Measurements from ENCODE around the gene ARHGAP11A. TPM values are rescaled to one million over a fixed set of nuclear protein-coding genes. Genes with fewer than 3 reads are reported as not detected.

ARHGAP11A gene
- polyA plus RNA-seq, 5 donors: 19.5 to 55.2 (median 36.1) TPM

- DNase-seq: no peak
These were observed 68.7 kb downstream of the ARHGAP11A start for GRCh38 chr15:32683906-32684584.

GRCh38 chr15:32685576-32685975, 70.3 kb downstream of the ARHGAP11A start:
- DNase-seq: no peak

GRCh38 chr15:32687556-32687955, 72.3 kb downstream of the ARHGAP11A start:
- no peak for DNase-seq

- peak; percentile 24 to 33 for DNase-seq
These were observed 72.9 kb downstream of the ARHGAP11A start for GRCh38 chr15:32688151-32688639.

Other genes starting within 250 kb of the ARHGAP11A start
- gene GOLGA8K, start 212.2 kb upstream of the ARHGAP11A start, polyA plus RNA-seq (ENCODE audit: insufficient read depth in 1 of 5, insufficient read length in 5 of 5, low replicate concordance in 1 of 5): 1 to 10 TPM; 2.4 to 4.7 (median 3.5) TPM
- 1 to 10 TPM in 2 of 5 donors, under 1 TPM in 3; 0.40 to 2.4 (median 0.75) TPM for gene GOLGA8O, start 159.9 kb upstream of the ARHGAP11A start, polyA plus RNA-seq (ENCODE audit: insufficient read depth in 1 of 5, insufficient read length in 5 of 5, low replicate concordance in 1 of 5)
- 10 to 100 TPM; 23.0 to 38.7 (median 31.3) TPM for gene GOLGA8N, start 22.0 kb upstream of the ARHGAP11A start, polyA plus RNA-seq (ENCODE audit: insufficient read depth in 1 of 5, insufficient read length in 5 of 5, low replicate concordance in 1 of 5)
- gene SCG5, start 26.2 kb downstream of the ARHGAP11A start, polyA plus RNA-seq (ENCODE audit: insufficient read depth in 1 of 5, insufficient read length in 5 of 5, low replicate concordance in 1 of 5): 10 to 100 TPM in 1 of 5 donors, 1 to 10 TPM in 4; 5.9 to 12.9 (median 7.4) TPM
- under 1 TPM; 0.01 to 0.18 (median 0.09) TPM for gene GREM1, start 102.5 kb downstream of the ARHGAP11A start, polyA plus RNA-seq (ENCODE audit: insufficient read depth in 1 of 5, insufficient read length in 5 of 5, low replicate concordance in 1 of 5)

Measured in right lung (tissue), 5 donors.